Hepatocyte (in vitro differentiated cells): ENCODE measurements around the gene NSUN4. TPM values are rescaled to one million over a fixed set of nuclear protein-coding genes. Genes with fewer than 3 reads are reported as not detected.

ENCODE experiments used
- DNase-seq: peaks from one replicate; pipeline ENCODE4 v3.0.0-alpha.2; 2016; ENCODE audit warnings: low spot score
- H2AFZ ChIP-seq: fragments of 200-600 bp; sonication (generic); 2 replicates; pipeline ENCODE4 v1.6.0; 2016; ENCODE audit warnings: antibody characterized with exemption, mild to moderate bottlenecking
- H3K27ac ChIP-seq: fragments of 200-600 bp; sonication (generic); 2 replicates; pipeline ENCODE4 v1.5.1; 2016; ENCODE audit warnings: mild to moderate bottlenecking
- H3K27me3 ChIP-seq: fragments of 200-600 bp; sonication (generic); 2 replicates; pipeline ENCODE4 v1.6.1; 2016
- H3K36me3 ChIP-seq: fragments of 200-600 bp; sonication (generic); replicated peaks from 2 replicates; pipeline ENCODE4 v1.5.1; 2016; ENCODE audit warnings: low read depth; ENCODE audit not compliant: insufficient read depth
- H3K4me1 ChIP-seq: fragments of 200-600 bp; sonication (generic); 2 replicates; pipeline ENCODE4 v1.5.1; 2016; ENCODE audit warnings: mild to moderate bottlenecking, moderate library complexity; ENCODE audit not compliant: insufficient read depth
- H3K4me2 ChIP-seq: fragments of 200-600 bp; sonication (generic); 2 replicates; pipeline ENCODE4 v1.6.0; 2016
- H3K4me3 ChIP-seq: fragments of 200-600 bp; sonication (generic); 2 replicates; pipeline ENCODE4 v1.5.1; 2016; ENCODE audit warnings: mild to moderate bottlenecking
- H3K79me2 ChIP-seq: fragments of 200-600 bp; sonication (generic); 2 replicates; pipeline ENCODE4 v1.6.0; 2017; ENCODE audit warnings: mild to moderate bottlenecking
- H3K9me2 ChIP-seq: fragments of 200-600 bp; sonication (generic); replicated peaks from 2 replicates; pipeline ENCODE4 v1.6.0; 2017; ENCODE audit warnings: mild to moderate bottlenecking; ENCODE audit not compliant: insufficient read depth
- H3K9me3 ChIP-seq: fragments of 200-600 bp; sonication (generic); 2 replicates; pipeline ENCODE4 v1.5.1; 2016; ENCODE audit warnings: low read depth, mild to moderate bottlenecking
- H4K20me1 ChIP-seq: fragments of 200-600 bp; sonication (generic); 2 replicates; pipeline ENCODE4 v1.6.0; 2016; ENCODE audit warnings: mild to moderate bottlenecking; ENCODE audit not compliant: insufficient read depth, poor library complexity, severe bottlenecking
- EZH2 ChIP-seq: fragments of 200-600 bp; sonication (generic); IDR thresholded peaks from 2 replicates; pipeline ENCODE4 v1.6.1; 2016; ENCODE audit warnings: antibody characterized with exemption, mild to moderate bottlenecking, borderline replicate concordance
- EZH2phosphoT487 ChIP-seq: fragments of 200-600 bp; sonication (generic); IDR thresholded peaks from one replicate; pipeline ENCODE4 v1.6.1; 2018; ENCODE audit warnings: antibody characterized with exemption, mild to moderate bottlenecking, low read depth, moderate library complexity; ENCODE audit not compliant: unreplicated experiment, severe bottlenecking
- WGBS: methylation state at CpG from one replicate; pipeline ENCODE4 v1.1.6; 2016; ENCODE audit warnings: low lambda C conversion rate; ENCODE audit errors: missing lambda C conversion rate; 5-methylcytosine and 5-hydroxymethylcytosine counted together
- polyA plus RNA-seq: library from polyadenylated mRNA; unstranded; fragments of >200 nt; fragmentation: Nextera tagmentation; extraction: Ambion mirVana; gene quantifications from 2 replicates; pipeline ENCODE4 v1.2.1, GENCODE V29; 2016
- total RNA-seq: library from RNA; depleted of rRNA; stranded (reverse); fragments of >200 nt; gene quantifications from 2 replicates; pipeline ENCODE4 v1.2.3, GENCODE V29; 2014
- TF ChIP-seq, protein P1 (sequence below): fragments of 200-600 bp; sonication (generic); IDR thresholded peaks from 2 replicates; pipeline ENCODE4 v1.5.1; 2016; ENCODE audit warnings: antibody characterized with exemption, mild to moderate bottlenecking; ENCODE audit not compliant: poor library complexity

NSUN4 gene
- total and polyA plus RNA-seq, 2 experiments from 2014 or later = 20.5 to 21.2 TPM

DNA sequence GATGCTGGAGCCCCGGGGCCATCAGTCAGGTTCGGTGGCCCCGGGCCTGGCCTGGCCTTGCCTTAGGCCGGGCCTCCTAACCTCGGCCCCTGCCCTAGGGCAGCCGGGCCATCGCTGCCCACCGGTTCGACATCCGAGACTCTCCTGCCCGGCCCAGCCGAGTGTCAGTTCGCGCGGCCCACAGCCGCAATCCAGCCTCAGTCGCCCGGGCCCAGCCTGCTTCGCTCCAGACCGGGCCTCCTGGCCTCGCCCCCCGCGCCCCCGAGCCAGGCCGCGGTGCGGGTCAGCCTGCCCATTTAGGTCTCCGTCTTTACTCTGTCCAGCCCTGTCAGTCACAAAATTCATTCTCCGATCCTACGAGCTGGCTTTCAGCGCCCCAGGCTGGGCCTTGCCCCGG is 38.0 kb upstream of the NSUN4 start:
- peak overlapping the region; percentile 99 for H3K27ac ChIP-seq
- H3K4me2 ChIP-seq = peak overlapping the region; percentile 85
- H3K9me2 ChIP-seq = no peaks in the 10 kb centered on the region
- peaks cover 53% of the 10 kb centered on the region for H4K20me1 ChIP-seq
- peaks cover 92% of the 10 kb centered on the region for H3K79me2 ChIP-seq
- peak overlapping the region; percentile 87 for H3K4me3 ChIP-seq
- H3K36me3 ChIP-seq = no peaks in the 10 kb centered on the region
- H2AFZ ChIP-seq = peak overlapping the region; percentile 65
- no peaks in the 10 kb centered on the region for H3K9me3 ChIP-seq
- WGBS = 2% methylated on average over 24 of the region's 32 CpGs
- TF ChIP-seq, protein P1, sequence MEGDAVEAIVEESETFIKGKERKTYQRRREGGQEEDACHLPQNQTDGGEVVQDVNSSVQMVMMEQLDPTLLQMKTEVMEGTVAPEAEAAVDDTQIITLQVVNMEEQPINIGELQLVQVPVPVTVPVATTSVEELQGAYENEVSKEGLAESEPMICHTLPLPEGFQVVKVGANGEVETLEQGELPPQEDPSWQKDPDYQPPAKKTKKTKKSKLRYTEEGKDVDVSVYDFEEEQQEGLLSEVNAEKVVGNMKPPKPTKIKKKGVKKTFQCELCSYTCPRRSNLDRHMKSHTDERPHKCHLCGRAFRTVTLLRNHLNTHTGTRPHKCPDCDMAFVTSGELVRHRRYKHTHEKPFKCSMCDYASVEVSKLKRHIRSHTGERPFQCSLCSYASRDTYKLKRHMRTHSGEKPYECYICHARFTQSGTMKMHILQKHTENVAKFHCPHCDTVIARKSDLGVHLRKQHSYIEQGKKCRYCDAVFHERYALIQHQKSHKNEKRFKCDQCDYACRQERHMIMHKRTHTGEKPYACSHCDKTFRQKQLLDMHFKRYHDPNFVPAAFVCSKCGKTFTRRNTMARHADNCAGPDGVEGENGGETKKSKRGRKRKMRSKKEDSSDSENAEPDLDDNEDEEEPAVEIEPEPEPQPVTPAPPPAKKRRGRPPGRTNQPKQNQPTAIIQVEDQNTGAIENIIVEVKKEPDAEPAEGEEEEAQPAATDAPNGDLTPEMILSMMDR = no peak
- no peak for TF ChIP-seq EZH2
- TF ChIP-seq EZH2phosphoT487 = no peak
- H3K27me3 ChIP-seq = no peaks in the 10 kb centered on the region
- H3K4me1 ChIP-seq = peaks cover 27% of the 10 kb centered on the region
- DNase-seq = peak; percentile 55

DNA sequence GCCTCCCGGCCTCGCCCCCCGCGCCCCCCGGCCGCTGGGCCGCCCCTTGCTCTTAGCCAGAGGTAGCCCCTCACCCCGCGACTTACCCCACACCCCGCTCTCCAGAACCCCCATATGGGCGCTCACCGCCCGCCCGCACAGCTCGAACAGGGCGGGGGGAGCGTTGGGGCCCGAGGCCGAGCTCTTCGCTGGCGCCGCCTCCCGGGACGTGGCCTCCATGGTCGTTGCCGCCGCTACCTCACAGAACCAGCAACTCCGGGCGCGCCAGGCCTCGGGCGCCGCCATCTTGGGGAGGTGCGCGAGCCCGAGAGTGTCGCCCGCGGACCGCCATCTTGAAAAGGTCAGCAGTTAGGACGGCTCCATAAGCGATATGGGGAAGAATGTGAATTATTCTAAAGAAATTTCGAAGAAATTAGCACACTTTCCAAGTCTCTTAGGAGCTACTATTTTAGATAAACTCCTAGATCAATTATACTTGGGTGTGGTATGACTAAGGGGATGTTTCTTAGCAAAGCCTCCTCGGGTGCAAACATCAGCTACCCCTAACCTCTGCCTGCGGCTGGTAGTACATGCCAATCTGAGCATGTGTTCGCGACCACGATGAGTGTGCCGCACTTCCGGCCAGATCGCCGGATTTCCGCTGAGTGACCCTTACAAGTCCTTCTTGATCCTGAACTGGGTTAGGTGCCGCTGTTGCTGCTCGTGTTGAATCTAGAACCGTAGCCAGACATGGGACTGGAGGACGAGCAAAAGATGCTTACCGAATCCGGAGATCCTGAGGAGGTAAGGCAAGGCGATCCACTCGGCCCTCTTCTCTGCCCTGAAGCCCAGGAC is 37.4 kb upstream of the NSUN4 start, which contains the start of the genes LRRC41 and UQCRH:
TSS of gene LRRC41 (minus strand) at position 579 of the 834 bp plus-strand sequence. CDS start at position 285, 294 bp downstream.
TSS of gene UQCRH (plus strand) at position 661 of the 834 bp plus-strand sequence. CDS start at position 730, 69 bp downstream.
- H3K9me3 ChIP-seq = no peaks in the 10 kb centered on the region
- H3K27me3 ChIP-seq = no peaks in the 10 kb centered on the region
- TF ChIP-seq, protein P1 = no peak
- TF ChIP-seq EZH2phosphoT487 (no peak), EZH2 (no peak)
- no peaks in the 10 kb centered on the region for H3K9me2 ChIP-seq
- peak; percentile 97 for DNase-seq
- H3K4me3 ChIP-seq = peak within 1 kb of the TSS; percentile 87
- no peaks in the 10 kb centered on the region for H3K36me3 ChIP-seq
- H3K4me2 ChIP-seq = peak within 1 kb of the TSS; percentile 85
- H3K4me1 ChIP-seq = peaks cover 25% of the 10 kb centered on the region
- H3K27ac ChIP-seq = peak within 1 kb of the TSS; percentile 99
- peaks cover 53% of the 10 kb centered on the region for H4K20me1 ChIP-seq
- under 1% methylated on average over 52 of the region's 61 CpGs for WGBS
- peak within 1 kb of the TSS; percentile 65 for H2AFZ ChIP-seq
- H3K79me2 ChIP-seq = peaks cover 92% of the 10 kb centered on the region

GRCh38 chr1:46303872-46304326 is 36.7 kb upstream of the NSUN4 start:
- 1% methylated on average over 14 of the region's 14 CpGs for WGBS

More at GRCh38 chr1:46303872-46304326, 36.7 kb upstream of the NSUN4 start:
- peaks cover 52% of the 10 kb centered on the region for H4K20me1 ChIP-seq
- no peaks in the 10 kb centered on the region for H3K36me3 ChIP-seq
- no peak for DNase-seq
- no peaks in the 10 kb centered on the region for H3K27me3 ChIP-seq
- peaks cover 92% of the 10 kb centered on the region for H3K79me2 ChIP-seq
- H2AFZ ChIP-seq = peak overlapping the region; percentile 9
- peaks cover 19% of the 10 kb centered on the region for H3K4me1 ChIP-seq
- TF ChIP-seq EZH2 (no peak), EZH2phosphoT487 (no peak)
- TF ChIP-seq, protein P1 = no peak
- H3K4me2 ChIP-seq = peak overlapping the region; percentile 85
- no peaks in the 10 kb centered on the region for H3K9me3 ChIP-seq
- H3K4me3 ChIP-seq = peak overlapping the region; percentile 56
- H3K9me2 ChIP-seq = no peaks in the 10 kb centered on the region
- peak overlapping the region; percentile 99 for H3K27ac ChIP-seq
